CD4-positive, CD25-positive, alpha-beta regulatory T cell (primary cell): ENCODE results near the gene UBA3. TPM values are rescaled to one million over a fixed set of nuclear protein-coding genes. Genes with fewer than 3 reads are reported as not detected.

ENCODE experiments used
- ATAC-seq, 2 donors: fragments of 150-1000 bp; cut with Tn5 transposase; one replicate each; pipeline ENCODE4 v1.10.0; 2021; ENCODE audit warnings: low read depth in 2 of 2, moderate number of reproducible peaks in 2 of 2, moderate library complexity in 1 of 2
- DNase-seq, 3 donors: peaks; one replicate each; pipeline versions ENCODE4 v3.0.0 to v3.0.0-alpha.2; 2012 to 2022; ENCODE audit warnings: mixed read lengths in 1 of 3
- H3K27ac ChIP-seq: one replicate; pipeline ENCODE4 v1.7.0; 2013; ENCODE audit warnings: mild to moderate bottlenecking, low read length; ENCODE audit not compliant: insufficient read depth, poor library complexity, severe bottlenecking
- H3K27me3 ChIP-seq: one replicate; pipeline ENCODE4 v1.7.0; 2013; ENCODE audit warnings: low read length; ENCODE audit not compliant: control insufficient read depth, insufficient read depth
- H3K36me3 ChIP-seq: one replicate; pipeline ENCODE4 v1.7.0; 2013; ENCODE audit warnings: mild to moderate bottlenecking, low read length, moderate library complexity; ENCODE audit not compliant: control insufficient read depth, insufficient read depth
- H3K4me1 ChIP-seq: 2 replicates; pipeline ENCODE4 v1.7.0; 2013; ENCODE audit warnings: mild to moderate bottlenecking, low read length; ENCODE audit not compliant: insufficient read depth, control insufficient read depth, poor library complexity, severe bottlenecking
- H3K4me3 ChIP-seq: one replicate; pipeline ENCODE4 v1.7.0; 2013; ENCODE audit warnings: low read depth, mild to moderate bottlenecking, low read length, moderate library complexity
- H3K9me3 ChIP-seq, 2 experiments: 1 replicate in 1 of 2; 2 replicates in 1 of 2; pipeline ENCODE4 v1.7.0; 2013; ENCODE audit warnings: low read length in 2 of 2, mild to moderate bottlenecking in 1 of 2, moderate library complexity in 1 of 2; ENCODE audit not compliant: control insufficient read depth in 2 of 2
- H3K27ac Mint-ChIP-seq, 3 donors: one replicate each; pipeline ENCODE4 v1.8.0; 2020 to 2022; ENCODE audit warnings: mild to moderate bottlenecking in 3 of 3, mixed read lengths in 3 of 3, moderate library complexity in 2 of 3
- H3K27me3 Mint-ChIP-seq: one replicate; pipeline ENCODE4 v1.8.0; 2022; ENCODE audit warnings: mild to moderate bottlenecking, mixed read lengths
- H3K36me3 Mint-ChIP-seq: one replicate; pipeline ENCODE4 v1.8.0; 2020; ENCODE audit warnings: mixed read lengths
- H3K4me1 Mint-ChIP-seq, 4 donors: one replicate each; pipeline ENCODE4 v1.8.0; 2020 to 2022; ENCODE audit warnings: mixed read lengths in 4 of 4, mild to moderate bottlenecking in 1 of 4
- H3K4me3 Mint-ChIP-seq, 4 donors: one replicate each; pipeline ENCODE4 v1.8.0; 2020 to 2022; ENCODE audit warnings: mild to moderate bottlenecking in 4 of 4, mixed read lengths in 4 of 4, moderate library complexity in 3 of 4
- H3K9me3 Mint-ChIP-seq, 7 donors: one replicate each; pipeline ENCODE4 v1.8.0; 2020 to 2022; ENCODE audit warnings: mixed read lengths in 7 of 7, mild to moderate bottlenecking in 3 of 7, moderate library complexity in 2 of 7
- polyA plus RNA-seq, 4 donors: library from polyadenylated mRNA; unstranded; fragments of 300-500 nt; fragmentation: Illumina TruSeq; gene quantifications; one replicate each; pipeline ENCODE4 v1.2.3, GENCODE V29; 2021
- total RNA-seq: library from RNA; stranded (reverse); gene quantifications from one replicate; pipeline ENCODE4 v1.2.3, GENCODE V29; 2022

The UBA3 gene
- total and polyA plus RNA-seq, 5 donors from 2014 or later: 51.9 to 75.5 (median 62.9) TPM

DNA sequence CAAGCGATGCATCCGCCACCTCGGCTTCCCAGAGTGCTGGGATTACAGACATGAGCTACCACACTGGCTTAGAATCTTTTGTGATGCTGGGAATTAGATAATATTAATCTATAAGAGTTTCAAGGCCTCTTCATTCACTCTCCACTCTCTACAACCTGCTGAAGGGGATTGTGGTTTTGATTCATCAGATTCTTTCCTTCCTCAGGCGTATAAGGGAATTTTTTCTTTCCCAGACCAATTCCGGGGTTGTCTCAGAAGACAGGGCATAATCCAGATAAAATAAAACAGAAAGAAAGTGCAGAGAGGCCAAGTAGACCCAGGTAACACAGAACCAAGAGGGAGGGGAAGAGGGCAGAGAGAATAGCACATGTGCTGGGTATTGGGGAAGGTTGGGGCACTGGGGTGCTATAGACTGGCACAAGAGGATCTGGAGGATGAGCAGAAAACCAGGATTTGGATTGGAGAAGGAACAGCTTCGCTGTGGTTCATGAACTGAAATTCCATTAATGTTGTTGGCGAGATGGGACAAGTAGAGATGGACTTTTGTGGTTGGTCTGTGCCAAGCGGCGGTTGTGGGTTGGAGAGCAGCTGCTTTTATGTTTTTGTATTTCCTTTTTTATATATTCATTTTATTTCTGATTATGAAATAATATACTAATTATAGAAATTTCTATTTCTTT, 17.4 kb upstream of the UBA3 start:
- no peak for DNase-seq
- H3K27ac ChIP-seq: peak overlapping the region; percentile 49
- H3K4me1 ChIP-seq: peaks cover 64% of the 10 kb centered on the region

DNA sequence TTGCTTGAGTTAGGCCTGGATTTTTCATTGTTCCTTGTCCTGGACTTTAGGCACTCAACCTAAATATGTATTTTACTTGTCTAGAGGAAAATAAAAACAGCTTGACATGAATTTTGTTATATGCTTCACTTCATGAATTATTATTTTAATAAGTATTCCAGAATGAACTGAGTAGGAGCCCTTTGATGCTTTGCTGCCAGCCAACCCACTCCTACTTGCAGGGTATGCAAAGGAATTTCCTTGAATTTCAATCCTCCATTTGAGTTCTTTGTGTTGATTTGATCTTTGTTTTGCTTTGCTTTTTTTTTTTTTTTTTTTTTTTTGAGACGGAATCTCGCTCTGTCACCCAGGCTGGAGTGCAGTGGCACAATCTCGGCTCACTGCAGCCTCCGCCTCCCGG, 16.1 kb upstream of the UBA3 start:
- no peak for ATAC-seq
- H3K9me3 Mint-ChIP-seq: no peaks in the 10 kb centered on the region
- peaks cover 77% of the 10 kb centered on the region for H3K4me1 ChIP-seq

More for the DNA sequence above, 17.4 kb upstream of the UBA3 start:
- Mint-ChIP-seq H3K27me3 (no peaks in the 10 kb centered on the region), H3K4me1 (peaks cover 42 to 91% (median 73%) of the 10 kb centered on the region in 4 donors), H3K4me3 (peak overlapping the region; percentile 43 to 90 (median 66)), H3K9me3 (no peaks in the 10 kb centered on the region), H3K36me3 (peaks cover 39% of the 10 kb centered on the region), H3K27ac (peak overlapping the region; percentile 58 to 96 (median 76))
- no peaks in the 10 kb centered on the region for H3K27me3 ChIP-seq
- H3K9me3 ChIP-seq: no peaks in the 10 kb centered on the region
- H3K4me3 ChIP-seq: peak overlapping the region; percentile 44
- H3K36me3 ChIP-seq: peaks cover 37% of the 10 kb centered on the region
- no peak for ATAC-seq

GRCh38 chr3:69095636-69096035, 15.5 kb upstream of the UBA3 start:
- peak overlapping the region; percentile 71 to 90 (median 79) for H3K4me3 Mint-ChIP-seq
- H3K27me3 ChIP-seq: no peaks in the 10 kb centered on the region
- no peaks in the 10 kb centered on the region for H3K9me3 ChIP-seq
- peaks cover 82% of the 10 kb centered on the region for H3K4me1 ChIP-seq
- peak overlapping the region; percentile 92 for H3K27ac ChIP-seq
- no peaks in the 10 kb centered on the region for H3K27me3 Mint-ChIP-seq
- ATAC-seq (no peak), DNase-seq (peak in 1 of 3 donors; percentile 45)
- H3K4me1 Mint-ChIP-seq: peaks cover 48 to 93% (median 75%) of the 10 kb centered on the region in 4 donors
- H3K4me3 ChIP-seq: peak overlapping the region; percentile 52
- peaks cover 35% of the 10 kb centered on the region for H3K36me3 Mint-ChIP-seq
- no peaks in the 10 kb centered on the region for H3K9me3 Mint-ChIP-seq
- H3K36me3 ChIP-seq: peaks cover 20% of the 10 kb centered on the region
- H3K27ac Mint-ChIP-seq: peak overlapping the region; percentile 94 to 96 (median 95)

More for the DNA sequence above, 16.1 kb upstream of the UBA3 start:
- peaks cover 45 to 92% (median 72%) of the 10 kb centered on the region in 4 donors for H3K4me1 Mint-ChIP-seq
- Histone ChIP-seq H3K36me3 (peaks cover 25% of the 10 kb centered on the region), H3K27ac (peak overlapping the region; percentile 92), H3K9me3 (no peaks in the 10 kb centered on the region), H3K27me3 (no peaks in the 10 kb centered on the region), H3K4me3 (peak overlapping the region; percentile 52)
- H3K4me3 Mint-ChIP-seq: peak overlapping the region; percentile 71 to 90 (median 79)
- H3K36me3 Mint-ChIP-seq: peaks cover 33% of the 10 kb centered on the region
- no peak for DNase-seq
- peak overlapping the region; percentile 94 to 96 (median 95) for H3K27ac Mint-ChIP-seq
- no peaks in the 10 kb centered on the region for H3K27me3 Mint-ChIP-seq

DNA sequence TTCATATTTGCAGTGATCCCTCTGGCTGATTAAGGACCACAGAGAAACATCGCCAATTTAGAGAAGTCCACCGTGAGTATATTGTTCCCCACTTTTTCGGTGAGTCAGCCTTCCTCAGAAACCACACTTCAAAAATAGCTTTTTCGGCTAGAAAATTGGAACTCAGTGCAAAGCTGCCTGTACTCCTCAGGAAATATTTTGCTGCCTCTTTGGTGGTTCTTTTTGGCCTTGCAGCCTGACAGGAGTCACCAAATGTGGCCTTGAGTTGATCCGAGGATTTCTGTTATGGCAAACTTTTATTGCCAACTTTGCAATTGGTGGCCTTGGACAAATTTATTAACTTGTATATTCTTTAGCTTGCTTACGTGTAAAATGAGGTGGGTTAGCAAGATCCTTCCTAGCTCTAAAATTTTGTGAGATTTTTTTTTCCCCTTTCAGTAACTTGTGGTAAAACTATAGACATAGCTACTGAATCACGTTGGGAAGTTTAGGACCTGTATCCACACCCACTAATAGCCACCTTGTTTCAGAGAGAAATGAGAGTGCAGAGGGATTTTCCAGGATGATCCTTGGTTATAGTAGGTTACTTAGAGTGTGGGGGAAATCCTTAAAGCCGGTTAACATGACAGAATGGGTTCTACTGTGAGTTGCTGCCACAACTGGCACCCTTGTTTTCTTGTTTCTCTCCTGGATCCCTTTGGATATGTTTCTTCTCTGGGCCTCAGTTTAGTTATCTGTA, 14.5 kb upstream of the UBA3 start:
- Histone ChIP-seq H3K4me1 (peaks cover 89% of the 10 kb centered on the region), H3K4me3 (peak overlapping the region; percentile 79), H3K9me3 (no peaks in the 10 kb centered on the region), H3K36me3 (peaks cover 15% of the 10 kb centered on the region), H3K27me3 (no peaks in the 10 kb centered on the region), H3K27ac (peak overlapping the region; percentile 92)
- H3K27ac Mint-ChIP-seq: peak overlapping the region; percentile 95 to 98 (median 96)
- H3K27me3 Mint-ChIP-seq: no peaks in the 10 kb centered on the region
- H3K9me3 Mint-ChIP-seq: no peaks in the 10 kb centered on the region
- ATAC-seq: peak in 1 of 2 donors; percentile 5
- peaks cover 50 to 93% (median 79%) of the 10 kb centered on the region in 4 donors for H3K4me1 Mint-ChIP-seq
- peak overlapping the region; percentile 71 to 93 (median 86) for H3K4me3 Mint-ChIP-seq
- no peak for DNase-seq
- peaks cover 40% of the 10 kb centered on the region for H3K36me3 Mint-ChIP-seq

- peak overlapping the region; percentile 82 to 93 (median 88) for H3K4me3 Mint-ChIP-seq
- Histone ChIP-seq H3K36me3 (peaks cover 9% of the 10 kb centered on the region), H3K4me3 (peak overlapping the region; percentile 79), H3K27me3 (no peaks in the 10 kb centered on the region), H3K27ac (peak overlapping the region; percentile 92), H3K9me3 (no peaks in the 10 kb centered on the region), H3K4me1 (peaks cover 98% of the 10 kb centered on the region)
- no peaks in the 10 kb centered on the region for H3K27me3 Mint-ChIP-seq
- peak overlapping the region; percentile 91 to 98 (median 96) for H3K27ac Mint-ChIP-seq
- peaks cover 44 to 94% (median 75%) of the 10 kb centered on the region in 4 donors for H3K4me1 Mint-ChIP-seq
- ATAC-seq: peak; percentile 48 to 61
- H3K36me3 Mint-ChIP-seq: peaks cover 34% of the 10 kb centered on the region
- H3K9me3 Mint-ChIP-seq: no peaks in the 10 kb centered on the region
- DNase-seq: peak in 2 of 3 donors; percentile 47 to 80
Measured at GRCh38 chr3:69092030-69092516, 11.9 kb upstream of the UBA3 start.

DNA sequence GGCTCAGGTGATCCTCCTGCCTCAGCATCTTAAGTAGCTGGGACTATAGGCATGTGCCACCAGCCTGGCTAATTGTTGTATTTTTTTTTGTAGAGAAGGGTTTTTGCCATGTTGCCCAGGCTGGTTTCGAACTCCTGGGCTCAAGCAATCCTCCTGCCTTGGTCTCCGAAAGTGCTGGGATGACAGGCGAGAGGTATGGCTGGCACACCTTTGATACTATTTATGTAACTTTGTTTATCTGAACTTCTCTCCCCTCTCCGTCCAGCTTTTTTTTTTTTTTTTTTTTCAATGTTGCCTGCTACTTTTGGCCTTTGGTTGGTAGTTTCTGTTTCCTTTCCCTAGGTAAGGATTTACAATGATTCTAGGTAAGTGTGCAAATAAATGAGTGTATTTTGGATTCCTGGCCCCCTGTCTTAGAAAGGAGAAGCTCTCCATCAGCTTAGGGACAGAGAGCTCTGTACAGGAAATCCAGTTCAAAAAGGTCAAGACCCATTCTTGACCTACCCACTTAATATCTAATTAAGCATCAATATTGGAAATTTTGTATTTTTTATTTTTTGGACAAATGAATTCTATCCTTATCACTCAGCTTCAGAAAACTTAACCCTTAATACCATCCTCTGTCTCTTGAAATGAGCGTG, 11.3 kb upstream of the UBA3 start:
- H3K27me3 Mint-ChIP-seq: no peaks in the 10 kb centered on the region
- peaks cover 42 to 89% (median 72%) of the 10 kb centered on the region in 4 donors for H3K4me1 Mint-ChIP-seq
- no peak for ATAC-seq
- no peaks in the 10 kb centered on the region for H3K9me3 ChIP-seq
- peaks cover 9% of the 10 kb centered on the region for H3K36me3 ChIP-seq
- H3K27ac ChIP-seq: peak overlapping the region; percentile 92
- peak overlapping the region; percentile 79 for H3K4me3 ChIP-seq
- H3K9me3 Mint-ChIP-seq: no peaks in the 10 kb centered on the region
- no peaks in the 10 kb centered on the region for H3K27me3 ChIP-seq
- H3K4me3 Mint-ChIP-seq: peak overlapping the region; percentile 82 to 93 (median 88)
- H3K36me3 Mint-ChIP-seq: peaks cover 34% of the 10 kb centered on the region
- no peak for DNase-seq
- H3K4me1 ChIP-seq: peaks cover 98% of the 10 kb centered on the region
- H3K27ac Mint-ChIP-seq: peak overlapping the region; percentile 91 to 98 (median 96)

- H3K36me3 ChIP-seq: peaks cover 9% of the 10 kb centered on the region
- ATAC-seq (no peak), DNase-seq (no peak)
- peak overlapping the region; percentile 91 for H3K4me3 ChIP-seq
- Mint-ChIP-seq H3K36me3 (peaks cover 33% of the 10 kb centered on the region), H3K27ac (peak overlapping the region; percentile 92 to 96 (median 94)), H3K9me3 (no peaks in the 10 kb centered on the region), H3K4me1 (peaks cover 37 to 81% (median 60%) of the 10 kb centered on the region in 4 donors), H3K4me3 (peak overlapping the region; percentile 91 to 99 (median 96)), H3K27me3 (no peaks in the 10 kb centered on the region)
- no peaks in the 10 kb centered on the region for H3K27me3 ChIP-seq
- peak overlapping the region; percentile 92 for H3K27ac ChIP-seq
- H3K4me1 ChIP-seq: peaks cover 90% of the 10 kb centered on the region
- no peaks in the 10 kb centered on the region for H3K9me3 ChIP-seq
Measured at GRCh38 chr3:69090021-69090420, 9.9 kb upstream of the UBA3 start.
